Measurements from ENCODE around the gene PDCD10.

The PDCD10 gene

GRCh38 chr3:167662919-167663400 is 71.7 kb downstream of the PDCD10 start:
- Histone ChIP-seq H3K9me3 (ENCODE audit: insufficient read depth, low read length) (no peaks in the 10 kb centered on the region), H3K36me3 (ENCODE audit: insufficient read depth, insufficient read length, low read length) (no peaks in the 10 kb centered on the region), H3K9ac (ENCODE audit: insufficient read length, low read depth) (no peak overlapping the region), H3K27me3 (ENCODE audit: insufficient read depth, insufficient read length) (no peaks in the 10 kb centered on the region), H3K4me1 (ENCODE audit: insufficient read depth, insufficient read length) (no peaks in the 10 kb centered on the region), H3K4me3 (ENCODE audit: insufficient read length, low read depth) (no peak overlapping the region)
- DNase-seq (ENCODE audit: low read depth, low spot score) = no peak
- TF ChIP-seq SUZ12 (IDR thresholded peaks at IDR 0.05; ENCODE audit: extremely low read depth, insufficient read depth, insufficient read length) (no peak), ZNF274 (IDR thresholded peaks at IDR 0.05; ENCODE audit: low read depth, low read length) (no peak), YY1 (IDR thresholded peaks at IDR 0.05; ENCODE audit: insufficient read depth, insufficient read length) (no peak)

- no peak for DNase-seq (ENCODE audit: low read depth, low spot score)
- no peak overlapping the region for H3K9ac ChIP-seq (ENCODE audit: insufficient read length, low read depth)
- no peaks in the 10 kb centered on the region for H3K36me3 ChIP-seq (ENCODE audit: insufficient read depth, insufficient read length, low read length)
- peaks cover 4% of the 10 kb centered on the region; the same call in 1 of the 2 replicates for H3K9me3 ChIP-seq (ENCODE audit: insufficient read depth, low read length)
- no peaks in the 10 kb centered on the region for H3K27me3 ChIP-seq (ENCODE audit: insufficient read depth, insufficient read length)
- H3K4me3 ChIP-seq (ENCODE audit: insufficient read length, low read depth) = no peak overlapping the region
- TF ChIP-seq YY1 (IDR thresholded peaks at IDR 0.05; ENCODE audit: insufficient read depth, insufficient read length) = no peak
- no peak for TF ChIP-seq ZNF274 (IDR thresholded peaks at IDR 0.05; ENCODE audit: low read depth, low read length)
- H3K4me1 ChIP-seq (ENCODE audit: insufficient read depth, insufficient read length) = no peaks in the 10 kb centered on the region
These were observed 76.9 kb downstream of the PDCD10 start for GRCh38 chr3:167657684-167658225.

GRCh38 chr3:167656821-167657220 is 77.9 kb downstream of the PDCD10 start:
- peaks cover 4% of the 10 kb centered on the region; the same call in 1 of the 2 replicates for H3K9me3 ChIP-seq (ENCODE audit: insufficient read depth, low read length)
- no peak for TF ChIP-seq YY1 (IDR thresholded peaks at IDR 0.05; ENCODE audit: insufficient read depth, insufficient read length)
- no peak overlapping the region for H3K4me3 ChIP-seq (ENCODE audit: insufficient read length, low read depth)
- no peaks in the 10 kb centered on the region for H3K27me3 ChIP-seq (ENCODE audit: insufficient read depth, insufficient read length)
- no peaks in the 10 kb centered on the region for H3K4me1 ChIP-seq (ENCODE audit: insufficient read depth, insufficient read length)
- DNase-seq (ENCODE audit: low read depth, low spot score) = no peak
- no peak overlapping the region for H3K9ac ChIP-seq (ENCODE audit: insufficient read length, low read depth)
- no peaks in the 10 kb centered on the region for H3K36me3 ChIP-seq (ENCODE audit: insufficient read depth, insufficient read length, low read length)

GRCh38 chr3:167653760-167654159 is 80.9 kb downstream of the PDCD10 start, which contains the start of gene WDR49:
TSS of gene WDR49 (minus strand) at chr3:167653942. CDS start at chr3:167653425, 517 bp downstream.
- Histone ChIP-seq H3K9ac (ENCODE audit: insufficient read length, low read depth) (no peak within 1 kb of the TSS), H3K27me3 (ENCODE audit: insufficient read depth, insufficient read length) (no peaks in the 10 kb centered on the region), H3K4me3 (ENCODE audit: insufficient read length, low read depth) (no peak within 1 kb of the TSS), H3K36me3 (ENCODE audit: insufficient read depth, insufficient read length, low read length) (no peaks in the 10 kb centered on the region), H3K9me3 (ENCODE audit: insufficient read depth, low read length) (peaks cover 4% of the 10 kb centered on the region; the same call in 1 of the 2 replicates), H3K4me1 (ENCODE audit: insufficient read depth, insufficient read length) (no peaks in the 10 kb centered on the region)
- peak; percentile 88 for DNase-seq (ENCODE audit: low read depth, low spot score)
- no peak for TF ChIP-seq SUZ12 (IDR thresholded peaks at IDR 0.05; ENCODE audit: extremely low read depth, insufficient read depth, insufficient read length)
- no peak for TF ChIP-seq YY1 (IDR thresholded peaks at IDR 0.05; ENCODE audit: insufficient read depth, insufficient read length)
- TF ChIP-seq ZNF274 (IDR thresholded peaks at IDR 0.05; ENCODE audit: low read depth, low read length) = no peak

- TF ChIP-seq ZNF274 (IDR thresholded peaks at IDR 0.05; ENCODE audit: low read depth, low read length) (no peak), YY1 (IDR thresholded peaks at IDR 0.05; ENCODE audit: insufficient read depth, insufficient read length) (no peak), SUZ12 (IDR thresholded peaks at IDR 0.05; ENCODE audit: extremely low read depth, insufficient read depth, insufficient read length) (no peak)
- no peaks in the 10 kb centered on the region for H3K4me1 ChIP-seq (ENCODE audit: insufficient read depth, insufficient read length)
- H3K36me3 ChIP-seq (ENCODE audit: insufficient read depth, insufficient read length, low read length) = no peaks in the 10 kb centered on the region
- H3K27me3 ChIP-seq (ENCODE audit: insufficient read depth, insufficient read length) = no peaks in the 10 kb centered on the region
- peak; percentile 15 for DNase-seq (ENCODE audit: low read depth, low spot score)
- H3K9ac ChIP-seq (ENCODE audit: insufficient read length, low read depth) = no peak overlapping the region
- no peak overlapping the region for H3K4me3 ChIP-seq (ENCODE audit: insufficient read length, low read depth)
- H3K9me3 ChIP-seq (ENCODE audit: insufficient read depth, low read length) = peaks cover 4% of the 10 kb centered on the region; the same call in 1 of the 2 replicates
These were observed 81.5 kb downstream of the PDCD10 start for GRCh38 chr3:167653155-167653554.

GRCh38 chr3:167651826-167652225 is 82.9 kb downstream of the PDCD10 start:
- H3K4me3 ChIP-seq (ENCODE audit: insufficient read length, low read depth) = no peak overlapping the region
- no peak overlapping the region for H3K9ac ChIP-seq (ENCODE audit: insufficient read length, low read depth)
- H3K9me3 ChIP-seq (ENCODE audit: insufficient read depth, low read length) = peaks cover 4% of the 10 kb centered on the region; the same call in 1 of the 2 replicates
- H3K27me3 ChIP-seq (ENCODE audit: insufficient read depth, insufficient read length) = no peaks in the 10 kb centered on the region
- H3K36me3 ChIP-seq (ENCODE audit: insufficient read depth, insufficient read length, low read length) = no peaks in the 10 kb centered on the region
- DNase-seq (ENCODE audit: low read depth, low spot score) = no peak
- TF ChIP-seq YY1 (IDR thresholded peaks at IDR 0.05; ENCODE audit: insufficient read depth, insufficient read length) = no peak
- no peak for TF ChIP-seq SUZ12 (IDR thresholded peaks at IDR 0.05; ENCODE audit: extremely low read depth, insufficient read depth, insufficient read length)
- TF ChIP-seq ZNF274 (IDR thresholded peaks at IDR 0.05; ENCODE audit: low read depth, low read length) = no peak
- H3K4me1 ChIP-seq (ENCODE audit: insufficient read depth, insufficient read length) = no peaks in the 10 kb centered on the region

- no peak overlapping the region for H3K9ac ChIP-seq (ENCODE audit: insufficient read length, low read depth)
- TF ChIP-seq ZNF274 (IDR thresholded peaks at IDR 0.05; ENCODE audit: low read depth, low read length) (no peak), YY1 (IDR thresholded peaks at IDR 0.05; ENCODE audit: insufficient read depth, insufficient read length) (no peak), SUZ12 (IDR thresholded peaks at IDR 0.05; ENCODE audit: extremely low read depth, insufficient read depth, insufficient read length) (no peak)
- H3K27me3 ChIP-seq (ENCODE audit: insufficient read depth, insufficient read length) = no peaks in the 10 kb centered on the region
- H3K9me3 ChIP-seq (ENCODE audit: insufficient read depth, low read length) = peaks cover 4% of the 10 kb centered on the region; the same call in 1 of the 2 replicates
- no peak for DNase-seq (ENCODE audit: low read depth, low spot score)
- H3K4me3 ChIP-seq (ENCODE audit: insufficient read length, low read depth) = no peak overlapping the region
- H3K4me1 ChIP-seq (ENCODE audit: insufficient read depth, insufficient read length) = no peaks in the 10 kb centered on the region
- no peaks in the 10 kb centered on the region for H3K36me3 ChIP-seq (ENCODE audit: insufficient read depth, insufficient read length, low read length)
These were observed 84.2 kb downstream of the PDCD10 start for GRCh38 chr3:167650459-167650858.

All from NT2/D1 (cell line).